HG03439 (cell line): ENCODE data around the gene ITGA4.

Source experiments
- ATAC-seq: cut with Tn5 transposase; IDR thresholded peaks from one replicate; pipeline ENCODE4 v1.9.1; 2021; ENCODE audit warnings: mild to moderate bottlenecking, moderate library complexity; ENCODE audit not compliant: unreplicated experiment

Gene ITGA4

DNA sequence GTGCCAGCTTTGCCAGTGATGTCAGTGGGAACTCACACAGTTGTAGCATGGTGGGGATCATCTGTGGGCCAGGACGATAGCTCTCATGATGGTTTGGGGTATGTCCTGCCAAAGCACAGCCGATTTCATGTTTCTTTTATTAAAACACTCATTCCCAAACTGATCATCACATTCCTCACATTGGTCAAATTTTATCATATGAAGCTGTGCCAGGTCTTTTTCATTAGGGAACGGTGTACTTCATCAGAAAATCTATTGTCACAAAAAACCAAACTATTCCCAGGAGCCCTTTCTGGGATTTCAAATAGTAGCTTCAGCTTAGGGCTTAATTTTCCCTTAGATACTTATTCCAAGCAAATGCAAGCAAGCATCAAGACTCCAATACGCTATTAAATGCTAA, 42.0 kb downstream of the ITGA4 start:
- ATAC-seq, result no peak

DNA sequence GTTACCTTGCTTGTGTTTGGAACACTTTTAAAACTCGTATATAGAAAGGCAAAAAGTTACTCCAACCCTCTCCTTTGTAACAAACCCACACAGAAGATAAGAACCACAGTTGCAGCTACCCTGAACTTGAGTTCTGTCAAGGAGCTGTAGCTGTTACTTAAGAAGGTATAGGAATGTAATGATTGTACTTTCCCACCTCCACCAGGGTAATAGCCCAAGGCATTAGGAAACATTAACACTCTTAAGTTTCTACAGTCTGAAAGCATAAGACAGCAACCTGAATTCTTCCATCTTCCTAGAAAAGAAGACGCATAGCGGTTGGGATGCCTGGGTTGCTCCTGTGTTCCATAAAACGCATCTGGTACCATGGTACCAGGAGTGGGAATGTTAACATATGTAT, 43.0 kb downstream of the ITGA4 start:
- no peak for ATAC-seq

DNA sequence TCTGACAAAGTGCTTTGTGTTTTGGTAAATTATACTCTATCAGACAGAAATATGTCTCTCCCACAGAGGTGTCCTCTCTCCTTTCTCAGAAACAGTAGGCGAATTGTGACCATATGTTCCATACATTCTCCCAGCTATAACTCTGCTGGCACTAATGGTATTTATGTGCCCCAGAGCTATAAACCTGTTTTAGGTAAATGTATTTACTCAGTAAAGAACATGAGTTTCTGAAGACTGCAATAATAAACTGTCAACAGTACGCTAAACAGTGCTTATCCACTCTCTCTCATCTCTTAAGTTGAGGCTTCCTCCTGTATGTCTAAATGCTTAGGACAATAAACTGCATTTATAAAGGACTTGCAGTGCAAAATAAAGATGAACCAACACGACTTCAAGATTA, 58.5 kb downstream of the ITGA4 start:
- no peak for ATAC-seq

DNA sequence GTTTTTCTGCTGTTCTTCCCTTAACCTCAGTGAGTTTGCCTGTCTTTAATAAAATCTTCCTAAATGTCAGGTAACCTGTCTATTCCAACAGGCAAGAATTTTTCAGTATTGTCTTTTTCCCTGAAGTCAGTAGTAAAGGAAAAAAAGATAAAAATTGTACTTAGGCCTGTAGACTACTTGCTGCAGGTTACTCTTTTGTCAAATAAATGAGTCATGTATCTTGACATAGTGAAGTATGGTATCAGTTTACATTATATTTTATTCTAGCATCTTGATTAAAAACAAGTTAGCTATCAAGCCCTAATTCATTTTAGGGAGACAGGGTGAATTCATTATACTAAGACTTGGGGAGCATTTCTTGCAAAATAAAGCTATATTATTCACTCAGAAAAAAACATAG, 59.8 kb downstream of the ITGA4 start:
- ATAC-seq, result no peak

DNA sequence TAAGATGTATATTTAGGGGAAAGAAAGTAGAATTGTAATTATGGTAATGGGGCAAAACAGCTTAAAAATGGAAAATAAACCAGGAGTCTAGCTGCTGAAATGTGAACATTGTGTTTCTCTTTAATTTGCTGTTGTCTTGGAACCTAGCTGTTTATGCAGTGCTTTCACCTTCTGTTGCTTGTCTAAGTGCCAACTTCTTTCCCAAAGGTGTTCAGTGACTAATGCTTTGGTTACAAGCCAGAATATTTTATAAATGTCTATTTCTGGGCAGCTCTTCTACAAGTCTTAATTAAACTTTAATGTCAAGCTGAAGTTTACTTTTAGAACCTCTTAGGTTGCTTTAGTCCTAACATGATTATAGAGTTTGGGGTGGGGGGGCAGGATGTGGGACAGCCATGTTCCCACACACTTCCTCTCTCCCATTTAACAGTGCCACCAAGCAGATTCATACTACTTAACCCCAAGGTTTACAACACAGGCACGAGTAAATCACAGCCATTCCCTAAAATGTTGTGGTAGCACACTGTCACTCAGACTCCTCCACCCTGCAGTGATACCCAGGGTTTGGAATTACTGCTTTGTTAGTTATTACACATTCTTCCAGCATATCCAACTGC, 60.6 kb downstream of the ITGA4 start:
- no peak for ATAC-seq

DNA sequence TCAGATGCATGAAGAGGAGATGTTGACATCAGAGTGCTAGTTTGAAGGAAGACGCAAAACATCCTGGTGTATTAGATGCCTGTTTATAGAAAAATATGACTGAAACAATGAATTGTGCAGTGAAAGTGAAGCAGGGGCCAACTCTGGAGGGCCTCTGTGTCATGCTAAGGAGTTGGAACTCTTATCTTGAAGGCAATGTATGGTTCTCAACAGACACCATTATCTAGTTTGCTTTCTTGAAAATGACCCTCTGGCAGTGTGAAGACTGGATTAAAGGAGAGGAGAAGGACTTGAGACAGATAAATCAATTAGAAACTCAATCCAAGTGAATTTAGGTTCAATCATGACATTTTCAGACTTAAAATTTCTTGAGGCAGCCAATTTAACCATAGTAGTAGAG, 63.1 kb downstream of the ITGA4 start:
- ATAC-seq, result no peak

DNA sequence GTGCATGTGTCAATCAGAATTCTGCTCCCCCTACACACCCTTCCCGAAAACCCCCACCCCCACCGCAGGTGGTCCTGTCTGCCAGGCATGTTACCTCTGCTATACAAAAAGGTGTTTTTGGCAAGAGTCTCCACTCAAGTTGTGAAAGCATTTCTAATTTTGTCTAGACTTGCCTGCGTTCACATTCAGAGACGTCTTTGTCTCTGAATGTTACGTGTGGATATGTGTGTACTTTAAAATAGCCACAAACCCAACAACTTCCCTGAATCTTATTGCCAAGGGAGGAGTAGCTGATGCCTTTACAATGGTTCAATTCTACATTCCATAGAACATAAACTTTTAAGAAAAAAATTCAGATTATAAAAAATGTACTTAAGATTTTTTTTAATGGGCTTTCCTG, 66.6 kb downstream of the ITGA4 start:
- ATAC-seq, result no peak

DNA sequence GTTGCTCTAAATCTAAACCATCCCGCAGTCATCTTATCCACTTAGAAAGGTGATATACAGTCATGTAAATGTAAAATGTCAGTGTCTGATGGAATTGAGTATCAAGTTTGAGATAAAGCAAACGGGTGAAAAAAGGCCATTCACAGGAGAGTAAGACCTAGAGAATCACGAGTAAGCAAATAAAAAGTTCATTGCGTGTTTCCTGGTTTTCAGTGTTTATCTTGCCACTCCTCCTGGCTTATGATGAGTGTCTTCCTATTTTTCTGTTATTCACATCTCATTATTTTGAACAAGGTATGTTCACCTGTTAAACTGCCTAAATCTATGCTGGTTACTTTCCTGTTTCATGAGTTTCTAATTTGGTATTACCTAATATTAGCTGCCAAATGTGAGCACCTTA, 68.8 kb downstream of the ITGA4 start:
- ATAC-seq, result no peak

DNA sequence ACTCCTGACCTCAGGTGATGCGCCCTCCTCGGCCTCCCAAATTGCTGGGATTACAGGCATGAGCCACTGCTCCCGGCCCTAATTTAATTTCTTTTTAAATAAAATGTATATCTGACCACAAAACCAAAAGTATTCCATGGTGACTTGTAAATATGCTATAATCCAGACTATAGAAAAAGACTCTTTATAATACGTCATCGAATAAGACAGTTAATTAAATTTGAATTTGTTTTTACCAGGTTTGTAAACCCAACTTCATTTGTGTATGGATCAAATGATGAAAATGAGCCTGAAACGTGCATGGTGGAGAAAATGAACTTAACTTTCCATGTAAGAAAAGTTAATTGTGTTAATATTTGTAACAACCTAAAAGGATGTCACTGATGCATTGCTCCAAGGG, 69.9 kb downstream of the ITGA4 start:
- ATAC-seq, result no peak

DNA sequence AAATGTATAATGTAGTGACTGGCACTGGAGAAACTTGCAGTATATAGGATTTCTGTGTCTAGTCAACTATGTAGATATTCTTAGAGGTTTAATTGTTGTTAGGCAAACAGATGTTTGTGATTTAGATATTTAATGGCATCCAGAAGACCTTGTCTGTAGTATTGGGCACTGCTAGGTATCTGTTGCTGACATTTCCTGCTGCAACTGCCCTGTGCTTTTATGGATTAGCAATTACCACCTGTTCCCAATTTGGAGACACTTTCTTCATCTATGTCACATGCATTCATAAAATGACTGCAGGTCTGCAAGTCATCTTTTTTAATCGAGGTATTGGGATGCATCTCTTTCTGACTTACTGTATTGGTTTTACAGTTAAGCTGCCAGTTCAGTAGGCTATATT, 71.3 kb downstream of the ITGA4 start:
- ATAC-seq, result no peak

DNA sequence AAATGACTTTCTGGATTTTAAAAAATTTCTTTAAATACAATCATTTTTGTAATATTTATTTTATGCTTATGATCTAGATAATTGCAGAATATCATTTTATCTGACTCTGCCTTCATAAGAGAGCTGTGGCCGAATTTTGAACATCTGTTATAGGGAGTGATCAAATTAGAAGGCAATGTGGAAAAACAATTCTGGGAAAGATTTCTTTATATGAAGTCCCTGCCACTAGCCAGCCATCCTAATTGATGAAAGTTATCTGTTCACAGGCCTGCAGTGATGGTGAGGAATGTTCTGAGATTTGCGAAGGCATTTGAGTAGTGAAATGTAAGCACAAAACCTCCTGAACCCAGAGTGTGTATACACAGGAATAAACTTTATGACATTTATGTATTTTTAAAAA, 79.5 kb downstream of the ITGA4 start:
- no peak for ATAC-seq

DNA sequence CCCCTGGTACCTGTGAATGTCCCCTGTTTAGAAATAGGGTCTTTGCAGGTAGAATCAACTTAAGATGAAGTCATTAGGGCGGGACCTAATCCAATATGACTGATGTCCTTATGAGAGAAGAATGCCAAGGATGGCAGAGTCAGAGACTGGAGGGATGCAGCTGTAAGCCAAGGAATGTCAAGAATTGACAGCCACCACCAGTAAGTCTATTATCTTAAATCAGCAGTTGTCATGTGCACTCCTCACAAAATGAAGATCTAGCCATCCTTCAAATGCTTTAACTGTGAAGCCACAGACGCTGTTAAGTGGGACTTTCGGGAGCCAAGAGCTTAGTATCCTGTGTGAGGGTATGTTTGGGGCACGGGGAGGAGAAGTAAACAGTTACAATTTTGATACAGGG, 83.2 kb downstream of the ITGA4 start:
- ATAC-seq, result no peak

DNA sequence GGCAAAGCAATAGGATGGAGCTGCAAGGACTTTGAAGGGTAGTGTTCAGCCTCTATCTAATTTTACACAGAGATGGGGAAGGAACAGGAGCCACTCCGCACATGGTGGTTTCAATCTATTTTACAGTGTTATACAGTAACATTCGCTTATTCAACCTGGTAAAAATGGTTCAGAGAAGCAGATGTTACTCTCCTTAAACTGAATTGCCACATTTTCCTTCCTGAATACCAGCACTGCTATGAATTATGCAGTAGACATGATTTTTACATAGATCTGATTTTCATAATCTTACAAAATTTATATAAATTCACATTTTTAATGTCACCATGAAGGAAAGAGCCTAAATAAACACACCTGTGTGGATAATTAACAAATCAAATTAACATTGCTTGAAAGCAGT, 85.0 kb downstream of the ITGA4 start:
- no peak for ATAC-seq

DNA sequence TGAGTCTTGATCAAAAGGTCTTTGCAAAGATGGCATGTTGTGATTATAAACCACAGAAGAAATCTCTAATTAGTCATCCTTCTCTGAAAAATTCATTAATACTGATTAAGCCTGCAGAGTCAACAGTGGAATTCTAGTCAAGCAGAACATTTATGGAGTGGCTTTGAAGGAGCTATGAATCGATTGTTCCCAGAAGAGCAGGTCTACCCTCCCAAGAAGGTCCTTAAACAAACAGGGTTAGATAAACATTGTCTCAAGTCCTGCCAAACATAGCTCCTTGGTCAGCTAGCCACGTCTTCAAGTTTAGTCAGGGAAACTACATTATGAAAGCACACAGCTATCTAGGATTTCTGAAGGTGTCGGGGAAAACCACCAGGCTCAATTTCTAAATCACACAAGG, 88.9 kb downstream of the ITGA4 start:
- ATAC-seq, result no peak

DNA sequence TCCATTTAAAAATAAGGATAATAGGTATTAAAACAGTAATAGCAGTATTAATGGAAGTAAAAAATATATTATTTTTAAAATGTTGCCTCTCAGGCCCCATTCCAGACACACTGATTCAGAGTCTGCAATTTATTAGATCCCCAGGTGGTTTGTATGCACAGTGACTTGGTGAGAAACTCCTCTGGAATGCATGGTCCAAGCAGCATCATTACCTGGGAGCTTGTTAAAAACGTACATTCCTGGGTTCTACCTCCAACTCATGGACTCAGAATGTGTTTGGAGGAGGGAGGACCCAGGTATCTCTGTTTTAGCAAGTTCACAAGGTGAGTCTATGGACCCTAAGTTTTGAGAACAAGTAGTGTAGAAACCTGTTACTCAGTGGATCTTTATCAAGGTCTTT, 95.6 kb downstream of the ITGA4 start:
- ATAC-seq, result no peak

DNA sequence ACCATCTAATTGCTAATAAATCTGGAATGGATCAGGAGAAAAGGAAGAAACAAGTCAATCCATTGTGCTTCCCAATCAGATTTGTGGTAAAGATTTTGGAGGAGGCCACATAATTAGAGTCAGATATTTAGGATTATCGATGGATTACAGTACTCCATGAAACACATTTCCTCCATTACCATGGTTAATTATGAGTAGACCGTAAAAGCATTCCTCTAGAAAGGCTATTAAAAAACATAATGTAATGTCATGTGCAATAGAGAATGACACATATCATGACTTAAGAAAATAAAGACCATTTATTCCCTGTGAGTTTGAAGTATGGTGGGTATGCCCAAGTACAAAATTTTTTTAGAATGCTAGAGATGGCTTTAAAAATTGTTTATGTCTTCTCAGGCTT, 96.1 kb downstream of the ITGA4 start:
- no peak for ATAC-seq

DNA sequence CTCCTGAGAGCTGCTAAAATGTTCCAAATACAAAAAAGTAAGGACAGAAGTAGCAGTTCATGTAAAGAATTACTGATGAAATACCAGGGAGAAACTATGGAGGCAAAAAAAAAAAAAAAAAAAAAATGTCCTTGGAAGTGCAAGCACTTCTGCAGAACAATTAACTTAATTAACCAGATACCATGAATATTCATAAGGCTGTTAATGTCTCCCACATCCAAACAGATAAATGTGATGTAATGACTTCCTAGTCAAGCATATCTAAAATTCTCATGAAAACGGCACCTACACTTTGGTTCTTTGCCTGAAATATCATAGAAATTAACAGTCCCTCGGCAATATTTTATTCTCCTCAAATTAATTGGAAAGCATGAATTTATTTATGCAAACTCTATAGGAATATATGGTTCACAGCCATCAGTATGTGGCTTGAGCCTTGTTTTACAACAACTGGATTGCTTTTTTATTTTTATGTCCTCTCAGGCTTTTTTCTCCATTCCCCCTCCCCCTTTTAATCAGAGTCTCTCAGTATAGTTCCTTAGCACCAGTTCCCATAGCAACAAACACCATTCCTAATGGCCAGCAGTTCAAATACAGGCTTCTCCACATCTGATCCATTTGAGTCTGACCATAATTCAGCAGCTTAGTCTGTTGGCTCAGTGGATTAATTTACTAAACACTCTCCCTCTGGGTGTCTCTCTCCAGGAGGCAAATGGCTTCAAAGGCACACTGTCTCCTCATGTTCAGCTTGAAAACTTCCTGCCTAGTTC, 97.1 kb downstream of the ITGA4 start:
- ATAC-seq, result no peak

DNA sequence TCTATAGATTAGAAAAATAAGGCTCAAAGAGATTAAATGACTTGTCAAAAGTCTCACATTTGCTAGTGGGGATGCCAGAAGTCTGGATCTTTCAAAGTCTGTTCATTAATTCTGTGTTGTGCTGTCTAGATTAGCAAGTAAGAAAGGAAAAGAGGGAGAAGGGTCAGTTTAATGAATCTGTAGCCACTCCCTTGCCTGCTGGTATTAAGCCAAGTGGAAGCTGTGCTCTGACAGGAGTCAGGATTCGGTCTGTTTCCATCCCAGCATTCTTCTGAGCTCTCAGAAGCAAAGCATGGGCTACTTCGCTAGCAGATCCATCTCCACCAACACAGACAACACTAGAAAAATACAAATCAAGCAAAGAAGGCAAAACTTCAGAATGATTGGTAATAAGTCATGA, 101.2 kb downstream of the ITGA4 start:
- no peak for ATAC-seq

DNA sequence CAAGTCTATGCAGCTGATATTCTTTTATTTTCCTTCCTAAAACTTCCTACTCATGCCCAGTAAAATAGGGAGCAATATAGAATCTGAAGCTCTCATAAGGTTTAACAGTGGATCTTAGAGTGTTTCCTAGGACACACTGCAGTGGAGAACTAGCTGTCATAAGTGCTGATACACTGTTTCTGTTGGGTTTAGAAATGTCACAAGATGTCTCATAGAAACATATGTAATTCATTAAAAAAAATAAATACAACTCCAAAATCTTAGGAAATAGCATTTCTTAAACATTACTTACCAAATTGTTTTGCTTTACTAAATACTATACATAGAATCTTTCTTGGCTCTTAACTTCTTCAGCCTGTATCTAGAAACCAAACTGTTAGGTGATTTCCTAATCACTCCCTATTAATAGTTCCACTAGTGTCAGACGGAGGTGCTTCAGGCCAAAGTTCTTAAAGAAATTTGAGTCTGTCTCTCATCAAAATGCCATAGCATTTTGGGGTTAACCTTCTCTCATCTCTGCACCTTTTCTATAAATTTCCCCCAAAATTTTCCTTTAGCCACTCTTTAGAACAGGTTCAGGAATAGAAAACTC, 106.0 kb downstream of the ITGA4 start:
- peak; percentile 64 for ATAC-seq

DNA sequence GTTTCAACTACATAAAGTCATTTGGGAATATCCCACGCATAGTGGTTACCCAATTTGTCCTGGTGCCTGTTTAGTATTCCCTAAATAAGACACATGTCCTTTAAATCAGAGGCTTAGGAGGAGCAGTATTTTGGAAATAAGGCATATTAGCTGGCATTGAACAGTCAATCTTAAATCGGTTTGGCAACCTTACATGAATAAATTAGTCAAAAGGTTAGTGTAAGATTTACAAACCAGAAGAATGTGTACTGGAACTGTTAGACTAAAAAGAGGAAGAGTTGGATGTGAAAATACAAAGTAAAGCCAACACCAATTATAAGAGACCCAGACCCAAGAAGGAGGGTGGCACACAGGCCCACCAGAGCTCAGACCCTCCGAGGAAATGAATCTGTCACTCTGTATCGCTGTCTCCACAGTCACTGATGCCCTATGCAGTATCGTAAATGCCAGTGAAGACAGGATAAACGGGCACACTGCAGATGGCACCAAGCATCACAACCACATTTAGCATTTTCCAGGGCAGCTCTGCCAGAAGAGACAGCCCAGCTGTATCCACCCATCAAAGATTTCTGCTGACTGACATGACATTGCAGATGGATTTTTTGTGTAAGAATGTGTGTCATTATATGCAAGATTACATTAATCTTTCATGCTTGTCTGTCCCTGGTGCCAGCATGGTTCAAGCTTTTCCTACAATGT, 109.3 kb downstream of the ITGA4 start:
- no peak for ATAC-seq

DNA sequence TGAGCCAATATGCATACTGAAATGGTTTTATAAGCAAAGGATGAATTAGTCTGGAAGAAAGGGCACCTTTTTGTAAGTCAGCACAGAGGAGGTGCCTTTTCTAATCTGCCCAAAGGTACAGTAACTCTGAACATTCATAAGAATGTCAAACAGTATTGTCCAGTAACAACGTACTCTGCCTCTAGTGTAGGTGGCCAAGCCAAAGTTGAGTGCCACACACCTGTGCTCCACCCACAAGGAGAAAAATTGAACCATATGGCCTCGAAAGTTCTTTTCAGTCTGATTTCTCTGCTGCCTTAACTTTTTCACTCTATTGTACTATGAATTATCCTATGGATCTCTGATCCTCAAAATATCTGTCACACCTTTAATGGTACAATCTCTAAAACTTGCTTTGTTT, 112.9 kb downstream of the ITGA4 start:
- ATAC-seq, result no peak
